Ascending aorta (tissue), 2 donors: ENCODE results near the gene THAP7. TPM values are rescaled to one million over a fixed set of nuclear protein-coding genes. Genes with fewer than 3 reads are reported as not detected.
"Not testable (repeated sequence)": the region's sequence is repeated elsewhere in the genome, so short reads cannot be mapped to it uniquely, and the experiment has no call there.

Experiments used
- DNase-seq, 2 donors: peaks; one replicate each; pipeline ENCODE4 v3.0.0-alpha.2; 2019; ENCODE audit warnings: low spot score in 2 of 2
- H3K27ac ChIP-seq, 2 donors: fragments of 200-600 bp; sonication (generic); one replicate each; pipeline ENCODE4 v1.5.1; 2016 to 2017; ENCODE audit warnings: mild to moderate bottlenecking in 1 of 2
- H3K27me3 ChIP-seq: fragments of 200-600 bp; sonication (generic); one replicate; pipeline ENCODE4 v1.5.1; 2017
- H3K36me3 ChIP-seq, 2 donors: fragments of 200-600 bp; sonication (generic); one replicate each; pipeline ENCODE4 v1.5.1; 2016
- H3K4me1 ChIP-seq, 2 donors: fragments of 200-600 bp; sonication (generic); one replicate each; pipeline ENCODE4 v1.5.1; 2016 to 2017; ENCODE audit warnings: mild to moderate bottlenecking in 1 of 2
- H3K4me3 ChIP-seq, 2 donors: fragments of 200-600 bp; sonication (generic); one replicate each; pipeline ENCODE4 v1.5.1; 2016 to 2017; ENCODE audit warnings: mild to moderate bottlenecking in 1 of 2
- H3K9me3 ChIP-seq, 2 donors: fragments of 200-600 bp; sonication (generic); one replicate each; pipeline ENCODE4 v1.5.1; 2016
- intact Hi-C: fragments of 100-400 bp; cut with DNase I; formaldehyde crosslinking; loops from one replicate; pipeline ENCODE4 v1.15.1; 2023
- total RNA-seq: library from RNA; depleted of rRNA; stranded (reverse); fragments of >200 nt; gene quantifications from one replicate; pipeline ENCODE4 v1.1.0, GENCODE V29; 2016
- TF ChIP-seq, protein P1 (sequence below), 3 experiments: fragments of 200-600 bp in 2 of 3; fragments of 450-650 bp in 1 of 3; sonication (generic) in 2 of 3; IDR thresholded peaks; one replicate each; pipeline ENCODE4 v1.5.1; 2016 to 2019; ENCODE audit warnings: antibody characterized with exemption in 3 of 3, mild to moderate bottlenecking in 1 of 3, moderate library complexity in 1 of 3

The THAP7 gene, protein sequence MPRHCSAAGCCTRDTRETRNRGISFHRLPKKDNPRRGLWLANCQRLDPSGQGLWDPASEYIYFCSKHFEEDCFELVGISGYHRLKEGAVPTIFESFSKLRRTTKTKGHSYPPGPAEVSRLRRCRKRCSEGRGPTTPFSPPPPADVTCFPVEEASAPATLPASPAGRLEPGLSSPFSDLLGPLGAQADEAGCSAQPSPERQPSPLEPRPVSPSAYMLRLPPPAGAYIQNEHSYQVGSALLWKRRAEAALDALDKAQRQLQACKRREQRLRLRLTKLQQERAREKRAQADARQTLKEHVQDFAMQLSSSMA
- total RNA-seq = 37.9 TPM

DNA sequence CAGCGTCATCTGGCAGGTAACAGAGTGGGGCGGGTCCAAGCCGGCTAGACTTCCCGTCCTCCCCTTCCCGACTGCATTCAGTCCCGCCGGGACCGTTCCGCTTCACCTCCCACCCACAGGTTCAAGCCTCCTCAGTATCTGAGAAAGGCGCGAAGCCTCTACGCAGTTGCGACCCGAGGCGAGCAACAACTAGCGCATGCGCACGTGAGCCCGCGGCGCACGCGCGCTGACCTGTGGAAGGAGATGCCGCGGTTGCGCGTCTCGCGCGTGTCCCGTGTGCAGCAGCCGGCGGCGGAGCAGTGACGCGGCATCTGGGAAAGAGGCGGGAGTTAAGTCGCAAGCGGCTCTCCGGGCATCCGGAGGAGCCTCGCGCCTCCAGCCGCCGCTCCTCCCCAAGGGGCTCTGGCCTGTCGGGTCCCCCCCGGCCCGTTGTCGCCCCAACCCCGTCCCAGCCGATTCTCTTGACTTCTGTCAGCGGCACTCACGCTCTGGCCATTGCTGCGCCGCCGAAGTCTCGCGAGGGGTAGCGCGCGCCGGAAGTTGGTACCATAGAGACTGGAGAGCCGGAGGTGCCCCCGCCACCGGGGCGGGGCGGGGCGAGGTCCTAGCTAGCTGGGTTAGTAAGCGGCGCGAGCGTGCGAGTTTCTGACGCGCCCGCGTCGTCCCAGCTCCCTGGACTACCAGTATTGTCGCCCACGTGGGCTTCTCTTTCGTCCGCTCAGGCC, at the start of gene THAP7:
TSS of gene THAP7 (minus strand) at position 518 of the 725 bp plus-strand sequence. CDS start at position 311, 207 bp downstream.
- H3K4me3 ChIP-seq = peak within 1 kb of the TSS; percentile 70 to 94
- intact Hi-C loops = loop anchor here (1.0 to 10.0 kb wide), 5 partner anchors 13 to 143 kb away; partner anchors contain the start of genes CRKL, LRRC74B, LZTR1 and PI4KA
- no peaks in the 10 kb centered on the region for H3K27me3 ChIP-seq
- DNase-seq = peak; percentile 91 to 99
- H3K27ac ChIP-seq = peak within 1 kb of the TSS; percentile 97 to 98
- TF ChIP-seq, protein P1, sequence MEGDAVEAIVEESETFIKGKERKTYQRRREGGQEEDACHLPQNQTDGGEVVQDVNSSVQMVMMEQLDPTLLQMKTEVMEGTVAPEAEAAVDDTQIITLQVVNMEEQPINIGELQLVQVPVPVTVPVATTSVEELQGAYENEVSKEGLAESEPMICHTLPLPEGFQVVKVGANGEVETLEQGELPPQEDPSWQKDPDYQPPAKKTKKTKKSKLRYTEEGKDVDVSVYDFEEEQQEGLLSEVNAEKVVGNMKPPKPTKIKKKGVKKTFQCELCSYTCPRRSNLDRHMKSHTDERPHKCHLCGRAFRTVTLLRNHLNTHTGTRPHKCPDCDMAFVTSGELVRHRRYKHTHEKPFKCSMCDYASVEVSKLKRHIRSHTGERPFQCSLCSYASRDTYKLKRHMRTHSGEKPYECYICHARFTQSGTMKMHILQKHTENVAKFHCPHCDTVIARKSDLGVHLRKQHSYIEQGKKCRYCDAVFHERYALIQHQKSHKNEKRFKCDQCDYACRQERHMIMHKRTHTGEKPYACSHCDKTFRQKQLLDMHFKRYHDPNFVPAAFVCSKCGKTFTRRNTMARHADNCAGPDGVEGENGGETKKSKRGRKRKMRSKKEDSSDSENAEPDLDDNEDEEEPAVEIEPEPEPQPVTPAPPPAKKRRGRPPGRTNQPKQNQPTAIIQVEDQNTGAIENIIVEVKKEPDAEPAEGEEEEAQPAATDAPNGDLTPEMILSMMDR (IDR thresholded peaks at IDR 0.05) = no peak
- peaks cover 11 to 29% of the 10 kb centered on the region in 2 donors for H3K36me3 ChIP-seq
- H3K9me3 ChIP-seq = no peaks in the 10 kb centered on the region
- H3K4me1 ChIP-seq = peaks cover 13 to 30% of the 10 kb centered on the region in 2 donors

GRCh38 chr22:21051145-21051830, 49.4 kb upstream of the THAP7 start:
- Histone ChIP-seq H3K4me3 (no peak overlapping the region), H3K4me1 (no peaks in the 10 kb centered on the region), H3K36me3 (no peaks in the 10 kb centered on the region), H3K27ac (no peak overlapping the region), H3K9me3 (no peaks in the 10 kb centered on the region), H3K27me3 (no peaks in the 10 kb centered on the region)
- DNase-seq = no peak
- TF ChIP-seq, protein P1 (IDR thresholded peaks at IDR 0.05) = no peak
- intact Hi-C loops = no loop called here

GRCh38 chr22:21048965-21049364, 47.0 kb upstream of the THAP7 start:
- intact Hi-C loops = loop anchor here (10.0 kb wide), 1 partner anchor 616 kb away; the partner anchor contains the start of gene PPIL2
- H3K36me3 ChIP-seq = not testable (repeated sequence)

DNA sequence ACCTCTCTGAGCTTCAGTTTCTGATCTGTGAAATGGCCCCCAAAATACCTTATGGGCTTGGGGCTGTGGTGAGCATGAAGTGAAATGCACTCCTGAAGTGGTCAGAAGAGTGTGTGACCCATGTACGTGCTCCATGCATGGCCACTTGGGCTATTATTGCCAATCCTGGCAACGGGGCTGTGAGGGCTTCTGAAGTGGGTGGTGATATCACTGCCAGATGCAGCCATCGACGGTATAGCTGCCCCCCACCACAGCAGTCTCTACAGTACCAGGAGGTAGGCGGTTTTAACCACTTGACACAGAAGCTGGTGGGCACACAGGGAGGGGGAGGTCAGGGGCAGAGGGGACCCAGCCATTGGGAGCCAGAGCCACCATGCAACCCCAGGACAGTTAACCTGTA, 46.5 kb upstream of the THAP7 start:
- intact Hi-C loops = loop anchor here (10.0 kb wide), 1 partner anchor 616 kb away; the partner anchor contains the start of gene PPIL2
- not testable (repeated sequence) for H3K27me3 ChIP-seq, DNase-seq, H3K36me3 ChIP-seq, H3K27ac ChIP-seq, H3K4me3 ChIP-seq, H3K9me3 ChIP-seq
- peaks cover 7 to 15% of the 10 kb centered on the region in 2 donors for H3K4me1 ChIP-seq

More at GRCh38 chr22:21048965-21049364, 47.0 kb upstream of the THAP7 start:
- H3K9me3 ChIP-seq, H3K27me3 ChIP-seq, H3K4me3 ChIP-seq, DNase-seq, H3K27ac ChIP-seq: not testable (repeated sequence)
- H3K4me1 ChIP-seq = peaks cover 7 to 15% of the 10 kb centered on the region in 2 donors

DNA sequence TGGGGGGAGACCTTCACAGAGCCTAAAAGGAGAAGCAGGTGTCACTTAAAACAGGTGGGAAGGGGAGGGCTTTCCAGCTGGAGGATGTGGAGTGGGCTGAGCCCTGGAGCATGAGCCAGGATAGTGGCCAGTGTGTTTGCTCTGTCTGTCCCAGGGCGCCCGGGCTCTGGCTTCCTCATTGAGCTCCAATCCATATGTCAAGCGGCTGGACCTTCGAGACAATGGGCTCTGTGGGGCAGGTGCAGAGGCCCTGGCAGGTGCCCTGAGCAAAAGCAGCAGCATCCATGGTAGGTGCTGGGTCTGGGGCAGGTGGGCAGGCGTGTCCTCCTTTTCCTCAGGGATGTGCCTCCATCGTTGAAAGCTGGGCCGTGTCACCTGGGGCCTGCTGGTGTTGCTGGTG, 45.8 kb upstream of the THAP7 start:
- no peaks in the 10 kb centered on the region for H3K9me3 ChIP-seq
- DNase-seq = no peak
- no peak overlapping the region for H3K4me3 ChIP-seq
- no peak overlapping the region for H3K27ac ChIP-seq
- intact Hi-C loops = loop anchor here (10.0 kb wide), 1 partner anchor 617 kb away; the partner anchor contains the start of gene PPIL2
- no peaks in the 10 kb centered on the region for H3K27me3 ChIP-seq
- TF ChIP-seq, protein P1 (IDR thresholded peaks at IDR 0.05) = no peak
- H3K4me1 ChIP-seq = peaks cover 7 to 15% of the 10 kb centered on the region in 2 donors
- no peaks in the 10 kb centered on the region for H3K36me3 ChIP-seq

GRCh38 chr22:21047035-21047661, 45.2 kb upstream of the THAP7 start:
- TF ChIP-seq, protein P1 (IDR thresholded peaks at IDR 0.05) = no peak
- Histone ChIP-seq H3K4me3 (no peak overlapping the region), H3K4me1 (peaks cover 7 to 15% of the 10 kb centered on the region in 2 donors), H3K27ac (no peak overlapping the region), H3K27me3 (no peaks in the 10 kb centered on the region), H3K9me3 (no peaks in the 10 kb centered on the region), H3K36me3 (no peaks in the 10 kb centered on the region)
- no peak for DNase-seq
- intact Hi-C loops = loop anchor here (10.0 kb wide), 1 partner anchor 618 kb away; the partner anchor contains the start of gene PPIL2
